Prostate gland (tissue), 2 donors: Measurements from ENCODE around the gene PLTP. TPM values are rescaled to one million over a fixed set of nuclear protein-coding genes. Genes with fewer than 3 reads are reported as not detected.

ENCODE experiments used
- DNase-seq: peaks from one replicate; pipeline ENCODE4 v3.0.0-alpha.2; 2019; ENCODE audit warnings: low spot score
- H3K27ac ChIP-seq, 2 donors: fragments of 200-600 bp; sonication (generic); 2 replicates each; pipeline ENCODE4 v1.5.1; 2017 to 2019
- H3K27me3 ChIP-seq: fragments of 200-600 bp; sonication (generic); replicated peaks from 2 replicates; pipeline ENCODE4 v1.5.1; 2019; ENCODE audit not compliant: insufficient read depth
- H3K36me3 ChIP-seq, 2 donors: fragments of 200-600 bp; sonication (generic); 1 replicate in 1 of 2; 2 replicates in 1 of 2; pipeline versions ENCODE4 v1.5.1 to v1.8.1; 2017 to 2019
- H3K4me1 ChIP-seq: fragments of 200-600 bp; sonication (generic); replicated peaks from 2 replicates; pipeline ENCODE4 v1.5.1; 2019
- H3K4me3 ChIP-seq, 2 donors: fragments of 200-600 bp; sonication (generic); 2 replicates each; pipeline ENCODE4 v1.5.1; 2017 to 2019
- H3K9me3 ChIP-seq: fragments of 200-600 bp; sonication (generic); 2 replicates; pipeline ENCODE4 v1.5.1; 2017
- CTCF ChIP-seq, 4 experiments: fragments of 200-600 bp in 2 of 4; fragments of 450-650 bp in 2 of 4; sonication (generic) in 2 of 4; IDR thresholded peaks; 1 replicate in 3 of 4; 2 replicates in 1 of 4; pipeline ENCODE4 v1.5.1; 2016 to 2019; ENCODE audit warnings: antibody characterized with exemption in 4 of 4, mild to moderate bottlenecking in 2 of 4, moderate library complexity in 2 of 4
- POLR2A ChIP-seq: fragments of 450-650 bp; IDR thresholded peaks from one replicate; pipeline ENCODE4 v1.6.1; 2016; ENCODE audit warnings: antibody characterized with exemption, mild to moderate bottlenecking
- POLR2AphosphoS5 ChIP-seq: sonication (generic); formaldehyde crosslinking; IDR thresholded peaks from one replicate; pipeline ENCODE4 v1.6.1; 2017; ENCODE audit warnings: antibody characterized with exemption
- WGBS: methylation state at CpG from one replicate; pipeline ENCODE4 v1.1.5; 2018; 5-methylcytosine and 5-hydroxymethylcytosine counted together
- intact Hi-C: fragments of 100-400 bp; cut with DNase I; formaldehyde crosslinking; loops from one replicate; pipeline ENCODE4 v1.14.2; 2022
- total RNA-seq, 2 donors: library from RNA; depleted of rRNA; stranded (reverse); fragments of >200 nt; gene quantifications; one replicate each; pipeline ENCODE4 v1.1.0, GENCODE V29; 2016

Gene PLTP
- total RNA-seq, 2 donors from 2014 or later: 29.4 to 101 TPM

GRCh38 chr20:45897692-45898091 is 14.3 kb downstream of the PLTP start:
- intact Hi-C loops: loop anchor here (10.0 kb wide), 1 partner anchor 67 kb away; no protein-coding TSS in a partner anchor
- no peak for DNase-seq
- H3K36me3 ChIP-seq: no peaks in the 10 kb centered on the region
- H3K27me3 ChIP-seq: no peaks in the 10 kb centered on the region
- no peak overlapping the region for H3K4me3 ChIP-seq
- no peaks in the 10 kb centered on the region for H3K9me3 ChIP-seq
- 95% methylated on average over 7 of the region's 7 CpGs for WGBS
- H3K27ac ChIP-seq: no peak overlapping the region
- no peak for TF ChIP-seq POLR2AphosphoS5
- TF ChIP-seq POLR2A: no peak
- no peak for TF ChIP-seq CTCF (IDR thresholded peaks at IDR 0.05)
- H3K4me1 ChIP-seq: no peaks in the 10 kb centered on the region

- Histone ChIP-seq H3K27me3 (no peaks in the 10 kb centered on the region), H3K4me1 (no peaks in the 10 kb centered on the region), H3K36me3 (no peaks in the 10 kb centered on the region), H3K4me3 (no peak overlapping the region), H3K27ac (no peak overlapping the region), H3K9me3 (no peaks in the 10 kb centered on the region)
- TF ChIP-seq POLR2A (no peak), CTCF (IDR thresholded peaks at IDR 0.05) (no peak), POLR2AphosphoS5 (no peak)
- intact Hi-C loops: loop anchor here (10.0 kb wide), 1 partner anchor 68 kb away; no protein-coding TSS in a partner anchor
- 77% methylated on average over 2 of the region's 2 CpGs for WGBS
- DNase-seq: no peak
These were observed 14.7 kb downstream of the PLTP start for GRCh38 chr20:45897289-45897688.

GRCh38 chr20:45896641-45897161 is 15.3 kb downstream of the PLTP start:
- Histone ChIP-seq H3K36me3 (no peaks in the 10 kb centered on the region), H3K9me3 (no peaks in the 10 kb centered on the region), H3K4me1 (peaks cover 4% of the 10 kb centered on the region), H3K4me3 (no peak overlapping the region), H3K27ac (no peak overlapping the region), H3K27me3 (no peaks in the 10 kb centered on the region)
- 90% methylated on average over 14 of the region's 14 CpGs for WGBS
- TF ChIP-seq POLR2AphosphoS5 (no peak), POLR2A (no peak), CTCF (IDR thresholded peaks at IDR 0.05) (no peak)
- no peak for DNase-seq
- intact Hi-C loops: loop anchor here (10.0 kb wide), 1 partner anchor 68 kb away; no protein-coding TSS in a partner anchor

GRCh38 chr20:45894797-45895196 is 17.2 kb downstream of the PLTP start:
- H3K4me1 ChIP-seq: peaks cover 6% of the 10 kb centered on the region
- H3K36me3 ChIP-seq: no peaks in the 10 kb centered on the region
- H3K27ac ChIP-seq: no peak overlapping the region
- H3K27me3 ChIP-seq: no peaks in the 10 kb centered on the region
- intact Hi-C loops: loop anchor here (10.0 kb wide), 1 partner anchor 70 kb away; no protein-coding TSS in a partner anchor
- H3K4me3 ChIP-seq: no peak overlapping the region
- whole genome bisulfite sequencing: 87% methylated on average over 11 of the region's 12 CpGs
- no peak for TF ChIP-seq POLR2A
- TF ChIP-seq POLR2AphosphoS5: no peak
- TF ChIP-seq CTCF (IDR thresholded peaks at IDR 0.05): no peak
- DNase-seq: no peak
- no peaks in the 10 kb centered on the region for H3K9me3 ChIP-seq

GRCh38 chr20:45893831-45894230 is 18.1 kb downstream of the PLTP start:
- Histone ChIP-seq H3K27ac (no peak overlapping the region), H3K4me3 (no peak overlapping the region), H3K9me3 (no peaks in the 10 kb centered on the region), H3K36me3 (no peaks in the 10 kb centered on the region), H3K4me1 (peaks cover 6% of the 10 kb centered on the region), H3K27me3 (no peaks in the 10 kb centered on the region)
- TF ChIP-seq POLR2AphosphoS5: no peak
- TF ChIP-seq CTCF (IDR thresholded peaks at IDR 0.05): no peak
- TF ChIP-seq POLR2A: no peak
- WGBS: 96% methylated on average over 4 of the region's 4 CpGs
- DNase-seq: no peak
- intact Hi-C loops: loop anchor here (10.0 kb wide), 1 partner anchor 71 kb away; no protein-coding TSS in a partner anchor
